Subcutaneous abdominal adipose tissue (tissue), 5 donors: ENCODE measurements around the gene NFIX.

Experiments used
- H3K27ac ChIP-seq: one replicate; pipeline ENCODE4 v1.7.0; 2013; ENCODE audit warnings: low read depth, mild to moderate bottlenecking, inconsistent platforms, low read length, moderate library complexity
- H3K27me3 ChIP-seq, 5 donors: one replicate each; pipeline ENCODE4 v1.7.0; 2013; ENCODE audit warnings: low read length in 5 of 5, inconsistent platforms in 1 of 5; ENCODE audit not compliant: control insufficient read depth in 5 of 5, insufficient read depth in 4 of 5
- H3K36me3 ChIP-seq, 5 donors: one replicate each; pipeline ENCODE4 v1.7.0; 2013; ENCODE audit warnings: low read length in 5 of 5; ENCODE audit not compliant: control insufficient read depth in 5 of 5, insufficient read depth in 5 of 5
- H3K4me1 ChIP-seq, 5 donors: one replicate each; pipeline ENCODE4 v1.7.0; 2013; ENCODE audit warnings: low read length in 5 of 5, mild to moderate bottlenecking in 3 of 5, moderate library complexity in 1 of 5; ENCODE audit not compliant: control insufficient read depth in 5 of 5, insufficient read depth in 5 of 5
- H3K4me3 ChIP-seq, 5 donors: one replicate each; pipeline ENCODE4 v1.7.0; 2013; ENCODE audit warnings: low read length in 5 of 5, low read depth in 1 of 5
- H3K9ac ChIP-seq, 5 donors: one replicate each; pipeline ENCODE4 v1.7.0; 2013; ENCODE audit warnings: low read length in 5 of 5, mild to moderate bottlenecking in 4 of 5, moderate library complexity in 3 of 5
- H3K9me3 ChIP-seq, 5 donors: one replicate each; pipeline ENCODE4 v1.7.0; 2013; ENCODE audit warnings: low read length in 5 of 5; ENCODE audit not compliant: control insufficient read depth in 5 of 5
- donor health status: healthy.
- donor health status: healthy.
- donor health status: healthy.
- donor health status: healthy.
- donor health status: healthy.

NFIX gene

GRCh38 chr19:12997967-12998940 is 3.0 kb downstream of the NFIX start:
- H3K27ac ChIP-seq = peak overlapping the region; percentile 90
- peak overlapping the region; percentile 21 to 88 (median 56) for H3K9ac ChIP-seq
- H3K4me1 ChIP-seq = peaks cover 20 to 73% (median 58%) of the 10 kb centered on the region in 5 donors
- H3K4me3 ChIP-seq = peak overlapping the region in 4 of 5 donors; percentile 78 to 94 (median 90)
- H3K27me3 ChIP-seq = no peaks in the 10 kb centered on the region
- H3K36me3 ChIP-seq = peaks cover 0 to 11% (median 5%) of the 10 kb centered on the region in 5 donors
- no peaks in the 10 kb centered on the region for H3K9me3 ChIP-seq

- Histone ChIP-seq H3K36me3 (peaks cover 0 to 12% (median 5%) of the 10 kb centered on the region in 5 donors), H3K4me3 (peak overlapping the region in 4 of 5 donors; percentile 17 to 52 (median 42)), H3K4me1 (peaks cover 19 to 90% (median 87%) of the 10 kb centered on the region in 5 donors), H3K9me3 (no peaks in the 10 kb centered on the region), H3K9ac (peak overlapping the region in 3 of 5 donors; percentile 33 to 66 (median 51)), H3K27ac (peak overlapping the region; percentile 90), H3K27me3 (no peaks in the 10 kb centered on the region)
These were observed 5.9 kb downstream of the NFIX start for GRCh38 chr19:13001166-13001501.

GRCh38 chr19:13001502-13002165 is 6.4 kb downstream of the NFIX start:
- Histone ChIP-seq H3K9ac (peak overlapping the region in 3 of 5 donors; percentile 51 to 66 (median 58)), H3K27ac (peak overlapping the region; percentile 90), H3K4me1 (peaks cover 19 to 92% (median 91%) of the 10 kb centered on the region in 5 donors)

GRCh38 chr19:13002166-13002898 is 7.1 kb downstream of the NFIX start:
- peak overlapping the region; percentile 90 for H3K27ac ChIP-seq
- H3K9me3 ChIP-seq = no peaks in the 10 kb centered on the region
- H3K4me3 ChIP-seq = peak overlapping the region; percentile 27 to 52 (median 45)
- H3K27me3 ChIP-seq = no peaks in the 10 kb centered on the region
- H3K9ac ChIP-seq = peak overlapping the region in 2 of 5 donors; percentile 58 to 66
- peaks cover 14 to 92% (median 91%) of the 10 kb centered on the region in 5 donors for H3K4me1 ChIP-seq
- peaks cover 0 to 12% (median 5%) of the 10 kb centered on the region in 5 donors for H3K36me3 ChIP-seq

More at GRCh38 chr19:13001502-13002165, 6.4 kb downstream of the NFIX start:
- peak overlapping the region; percentile 35 to 52 (median 44) for H3K4me3 ChIP-seq
- peaks cover 0 to 12% (median 5%) of the 10 kb centered on the region in 5 donors for H3K36me3 ChIP-seq
- no peaks in the 10 kb centered on the region for H3K9me3 ChIP-seq
- H3K27me3 ChIP-seq = no peaks in the 10 kb centered on the region

- Histone ChIP-seq H3K36me3 (peaks cover 0 to 12% (median 5%) of the 10 kb centered on the region in 5 donors), H3K4me1 (peaks cover 12 to 91% (median 90%) of the 10 kb centered on the region in 5 donors), H3K4me3 (peak overlapping the region in 2 of 5 donors; percentile 11 to 45), H3K9ac (peak overlapping the region in 1 of 5 donors; percentile 48), H3K27ac (peak overlapping the region; percentile 90), H3K9me3 (no peaks in the 10 kb centered on the region), H3K27me3 (no peaks in the 10 kb centered on the region)
These were observed 7.8 kb downstream of the NFIX start for GRCh38 chr19:13003081-13003480.

GRCh38 chr19:13004273-13004672 is 9.0 kb downstream of the NFIX start:
- Histone ChIP-seq H3K9me3 (no peaks in the 10 kb centered on the region), H3K36me3 (peaks cover 0 to 11% (median 10%) of the 10 kb centered on the region in 5 donors), H3K27ac (peak overlapping the region; percentile 90), H3K4me3 (no peak overlapping the region), H3K4me1 (peaks cover 15 to 95% (median 93%) of the 10 kb centered on the region in 5 donors), H3K27me3 (no peaks in the 10 kb centered on the region), H3K9ac (no peak overlapping the region)

- Histone ChIP-seq H3K9ac (peak overlapping the region in 1 of 5 donors; percentile 9), H3K4me3 (no peak overlapping the region), H3K27me3 (peaks cover 0 to 3% (median 0%) of the 10 kb centered on the region in 5 donors), H3K4me1 (peaks cover 19 to 99% (median 93%) of the 10 kb centered on the region in 5 donors), H3K36me3 (peaks cover 0 to 8% (median 7%) of the 10 kb centered on the region in 5 donors), H3K9me3 (no peaks in the 10 kb centered on the region), H3K27ac (peak overlapping the region; percentile 90)
These were observed 10.0 kb downstream of the NFIX start for GRCh38 chr19:13005253-13005652.

GRCh38 chr19:13005861-13006370 is 10.6 kb downstream of the NFIX start:
- H3K27me3 ChIP-seq = peaks cover 0 to 3% (median 0%) of the 10 kb centered on the region in 5 donors
- H3K9me3 ChIP-seq = no peaks in the 10 kb centered on the region
- H3K4me1 ChIP-seq = peaks cover 21 to 99% (median 94%) of the 10 kb centered on the region in 5 donors
- H3K36me3 ChIP-seq = peaks cover 0 to 8% (median 7%) of the 10 kb centered on the region in 5 donors
- H3K27ac ChIP-seq = peak overlapping the region; percentile 90
- no peak overlapping the region for H3K4me3 ChIP-seq
- peak overlapping the region in 1 of 5 donors; percentile 9 for H3K9ac ChIP-seq
